ENCODE results near the gene EXOC4. TPM values are rescaled to one million over a fixed set of nuclear protein-coding genes. Genes with fewer than 3 reads are reported as not detected.

EXOC4 gene
- total and polyA plus RNA-seq, 2 of the 8 experiments (the other 6 are each of a cell fraction or from before 2014, with no cell fraction given), result 27.0 to 67.3 TPM

DNA sequence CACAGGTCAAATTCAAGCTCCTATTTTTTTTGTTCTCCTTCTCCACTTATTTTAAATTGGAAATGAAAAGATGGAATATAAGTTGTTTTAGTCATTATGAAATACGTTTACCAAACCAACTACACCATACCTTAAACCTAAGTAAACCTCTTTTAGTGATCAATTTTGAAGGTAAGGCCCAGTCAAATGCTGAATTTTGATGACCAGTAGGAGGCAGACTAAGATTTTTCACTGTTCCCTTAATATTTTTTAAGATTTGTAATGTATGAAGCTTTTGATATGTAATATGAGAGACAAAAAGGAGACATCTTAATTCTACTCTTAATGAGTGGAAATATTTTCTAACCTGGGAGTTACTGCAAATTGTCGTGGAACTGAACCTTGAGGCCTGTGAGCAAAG, 311.6 kb downstream of the EXOC4 start:
- no peak for FAIRE-seq
- TF ChIP-seq NRF1 (IDR thresholded peaks at IDR 0.05; ENCODE audit: low read depth, low read length), result no peak
- no peak for TF ChIP-seq SUZ12 (IDR thresholded peaks at IDR 0.05; ENCODE audit: low read length)
- TF ChIP-seq CBX5 (IDR thresholded peaks at IDR 0.05; ENCODE audit: low read depth, low read length), result no peak
- TF ChIP-seq CEBPB (IDR thresholded peaks at IDR 0.05; ENCODE audit: low read depth, low read length), result no peak
- no peak for TF ChIP-seq GTF2F1 (IDR thresholded peaks at IDR 0.05; ENCODE audit: borderline replicate concordance, low read depth, low read length)
- TF ChIP-seq, protein P1, sequence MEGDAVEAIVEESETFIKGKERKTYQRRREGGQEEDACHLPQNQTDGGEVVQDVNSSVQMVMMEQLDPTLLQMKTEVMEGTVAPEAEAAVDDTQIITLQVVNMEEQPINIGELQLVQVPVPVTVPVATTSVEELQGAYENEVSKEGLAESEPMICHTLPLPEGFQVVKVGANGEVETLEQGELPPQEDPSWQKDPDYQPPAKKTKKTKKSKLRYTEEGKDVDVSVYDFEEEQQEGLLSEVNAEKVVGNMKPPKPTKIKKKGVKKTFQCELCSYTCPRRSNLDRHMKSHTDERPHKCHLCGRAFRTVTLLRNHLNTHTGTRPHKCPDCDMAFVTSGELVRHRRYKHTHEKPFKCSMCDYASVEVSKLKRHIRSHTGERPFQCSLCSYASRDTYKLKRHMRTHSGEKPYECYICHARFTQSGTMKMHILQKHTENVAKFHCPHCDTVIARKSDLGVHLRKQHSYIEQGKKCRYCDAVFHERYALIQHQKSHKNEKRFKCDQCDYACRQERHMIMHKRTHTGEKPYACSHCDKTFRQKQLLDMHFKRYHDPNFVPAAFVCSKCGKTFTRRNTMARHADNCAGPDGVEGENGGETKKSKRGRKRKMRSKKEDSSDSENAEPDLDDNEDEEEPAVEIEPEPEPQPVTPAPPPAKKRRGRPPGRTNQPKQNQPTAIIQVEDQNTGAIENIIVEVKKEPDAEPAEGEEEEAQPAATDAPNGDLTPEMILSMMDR (IDR thresholded peaks at IDR 0.05; ENCODE audit: control extremely low read depth in 1 of 3, insufficient read depth in 1 of 3, low read depth in 1 of 3, low read length in 3 of 3), result peak in 1 of 3 experiments; percentile 36; a peak in 1 of 4 replicates
- TF ChIP-seq, protein P2, sequence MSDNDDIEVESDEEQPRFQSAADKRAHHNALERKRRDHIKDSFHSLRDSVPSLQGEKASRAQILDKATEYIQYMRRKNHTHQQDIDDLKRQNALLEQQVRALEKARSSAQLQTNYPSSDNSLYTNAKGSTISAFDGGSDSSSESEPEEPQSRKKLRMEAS (IDR thresholded peaks at IDR 0.05), result no peak
- Histone ChIP-seq H2AK5ac (ENCODE audit: low read depth, low read length) (no peak overlapping the region), H3K23me2 (ENCODE audit: low read depth, low read length) (no peaks in the 10 kb centered on the region), H3K36me3 (ENCODE audit: control insufficient read depth in 2 of 4, insufficient read depth in 4 of 4, low read length in 3 of 4) (no peaks in the 10 kb centered on the region), H3K4me2 (ENCODE audit: insufficient read depth in 1 of 2, low read depth in 2 of 2, low read length in 2 of 2) (no peak overlapping the region), H3K4ac (replicated peaks; ENCODE audit: insufficient read length, low read depth, low read length) (no peak overlapping the region), H4K8ac (ENCODE audit: extremely low read depth, insufficient read depth, low read length) (no peak overlapping the region), H2AFZ (ENCODE audit: low read length) (no peak overlapping the region), H2BK15ac (ENCODE audit: low read length) (no peak overlapping the region), H3K79me1 (ENCODE audit: low read depth, low read length) (no peaks in the 10 kb centered on the region), H3K23ac (ENCODE audit: insufficient read length) (no peak overlapping the region), H2BK12ac (ENCODE audit: low read depth, low read length) (no peak overlapping the region), H3K79me2 (ENCODE audit: control insufficient read depth in 1 of 2, insufficient read depth in 2 of 2, low read length in 2 of 2) (no peaks in the 10 kb centered on the region), H3K27me3 (replicated peaks in 1 of 4; ENCODE audit: control insufficient read depth in 3 of 4, extremely low read depth in 1 of 4, insufficient read depth in 3 of 4, low read length in 3 of 4) (no peaks in the 10 kb centered on the region), H2BK5ac (ENCODE audit: low read depth, low read length) (no peak overlapping the region), H3K4me3 (ENCODE audit: extremely low read depth in 1 of 4, insufficient read depth in 2 of 4, low read depth in 3 of 4, low read length in 4 of 4) (no peak overlapping the region), H3K18ac (ENCODE audit: extremely low read depth, low read length) (no peak overlapping the region), H3K27ac (ENCODE audit: low read depth, low read length) (no peak overlapping the region), H4K20me1 (replicated peaks in 1 of 2; ENCODE audit: control insufficient read depth in 1 of 2, insufficient read depth in 2 of 2, low read length in 2 of 2) (no peaks in the 10 kb centered on the region), H4K91ac (replicated peaks; ENCODE audit: insufficient read length, low read length) (no peak overlapping the region), H3K14ac (ENCODE audit: insufficient read length) (no peak overlapping the region), H4K5ac (ENCODE audit: insufficient read length, low read depth, low read length) (no peak overlapping the region), H3K9me3 (ENCODE audit: insufficient read depth in 2 of 2, low read depth in 1 of 2, low read length in 1 of 2) (no peaks in the 10 kb centered on the region), H3K9ac (replicated peaks in 1 of 4; ENCODE audit: extremely low read depth in 1 of 4, low read depth in 3 of 4, low read length in 3 of 4) (no peak overlapping the region), H2BK120ac (replicated peaks; ENCODE audit: low read depth, low read length) (no peak overlapping the region), H3K4me1 (replicated peaks in 1 of 4; ENCODE audit: control insufficient read depth in 3 of 4, insufficient read depth in 4 of 4, low read length in 3 of 4) (peaks cover 0 to 3% (median 0%) of the 10 kb centered on the region in 4 experiments; a peak in 3 of 7 replicates), H3K56ac (replicated peaks; ENCODE audit: insufficient read length, low read depth, low read length) (no peak overlapping the region), H2BK20ac (ENCODE audit: low read length) (no peak overlapping the region)
- 89% methylated on average over 2 of the region's 2 CpGs; no CpG with 5 or more reads in 1 of the 2 experiments for WGBS, 2 experiments (ENCODE audit: extremely low coverage in 1 of 2, insufficient coverage in 1 of 2, insufficient read length in 1 of 2, insufficient replicate concordance in 2 of 2, low coverage in 1 of 2, low lambda C conversion rate in 2 of 2, missing lambda C conversion rate in 1 of 2)
- ChIA-PET CTCF (ENCODE audit: partially characterized antibody) (interaction anchor here (0.6 to 1.8 kb wide), 13 partner anchors 9 to 219 kb away, joined by 3 to 8 read pairs (median 4); no protein-coding TSS in a partner anchor), POLR2A (ENCODE audit: partially characterized antibody) (no interaction called here)
- no peak for DNase-seq (ENCODE audit: low read depth in 1 of 2, low spot score in 2 of 2)
